Heart left ventricle (tissue), 13 donors: ENCODE results near the gene ZBTB20.

Experiments
- POLR2A ChIP-seq, 2 donors: fragments of 450-650 bp; IDR thresholded peaks; one replicate each; pipeline ENCODE4 v1.6.1; 2017; ENCODE audit warnings: antibody characterized with exemption in 2 of 2, mild to moderate bottlenecking in 2 of 2, moderate library complexity in 2 of 2
- TF ChIP-seq, protein P1 (sequence below), 12 donors: fragments of 200-600 bp; sonication (generic) in 4 of 12; IDR thresholded peaks; one replicate each; pipeline versions ENCODE4 v1.5.0 to v1.8.0; 2018 to 2022; ENCODE audit warnings: antibody characterized with exemption in 12 of 12, mild to moderate bottlenecking in 5 of 12
- donor health status: ischemic (EF 13 %, LVEDD 7.1; RV severe dilation, severe dysfunction).
- donor health status: DM: no; HTN: yes; CAD: no.
- donor health status: DM: no; HTN: no; CAD: no.
- donor health status: ischemic (EF 25% LVEDD 6.9; RV normal size, moderate dysfunction).
- donor health status: ischemic (EF 25% LVEDD 5.7; RV mildly dilated, moderate dysfunction).
- donor health status: ischemic (EF 35%, LVEDD 5.7; RV mildly dilated, moderate dysfunction).
- donor health status: nonischemic (EF 11% LVEDD 7.7; RV severe dilation, severe dysfunction).
- donor health status: DM: yes; HTN: yes; CAD: no.
- donor health status: PGD.
- donor health status: ischemic (EF 29% LVEDD 5.4; RV normal size, mild dysfunction).
- donor health status: nonischemic (EF 23%, LVEDD 6.1; RV moderate dilation, normal function).

DNA sequence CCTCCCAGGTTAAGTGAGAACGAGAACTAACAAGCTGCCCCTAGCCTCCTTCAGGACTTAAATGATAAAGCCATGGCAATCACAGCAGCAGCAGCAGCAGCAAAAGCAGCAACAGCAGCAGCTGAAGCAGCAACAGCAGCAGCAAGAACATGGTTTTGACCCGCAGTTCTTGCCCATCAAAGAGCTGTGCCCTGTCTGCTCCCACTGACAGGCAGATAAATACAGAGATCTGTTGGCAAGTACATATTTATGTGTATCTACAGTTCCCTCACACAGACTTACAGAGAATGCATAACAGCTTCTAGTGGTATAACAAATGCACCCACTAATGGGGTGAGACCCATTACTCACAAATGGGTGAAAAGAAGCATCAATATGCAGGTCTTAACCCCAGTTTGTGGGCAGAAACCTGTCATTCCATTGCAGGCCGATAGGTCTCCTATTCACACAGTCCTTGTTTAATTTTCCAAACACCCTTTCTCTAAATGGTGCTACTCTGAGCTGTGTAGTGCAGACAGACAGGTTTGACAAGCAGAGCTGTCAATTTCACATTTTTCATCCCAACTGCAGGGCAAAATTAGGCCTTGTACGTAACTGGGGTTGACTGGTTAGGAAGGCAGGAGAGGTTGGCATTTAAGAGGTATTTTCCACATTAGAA, 537.0 kb downstream of the ZBTB20 start:
- TF ChIP-seq POLR2A (IDR thresholded peaks at IDR 0.05), result no peak
- TF ChIP-seq, protein P1, sequence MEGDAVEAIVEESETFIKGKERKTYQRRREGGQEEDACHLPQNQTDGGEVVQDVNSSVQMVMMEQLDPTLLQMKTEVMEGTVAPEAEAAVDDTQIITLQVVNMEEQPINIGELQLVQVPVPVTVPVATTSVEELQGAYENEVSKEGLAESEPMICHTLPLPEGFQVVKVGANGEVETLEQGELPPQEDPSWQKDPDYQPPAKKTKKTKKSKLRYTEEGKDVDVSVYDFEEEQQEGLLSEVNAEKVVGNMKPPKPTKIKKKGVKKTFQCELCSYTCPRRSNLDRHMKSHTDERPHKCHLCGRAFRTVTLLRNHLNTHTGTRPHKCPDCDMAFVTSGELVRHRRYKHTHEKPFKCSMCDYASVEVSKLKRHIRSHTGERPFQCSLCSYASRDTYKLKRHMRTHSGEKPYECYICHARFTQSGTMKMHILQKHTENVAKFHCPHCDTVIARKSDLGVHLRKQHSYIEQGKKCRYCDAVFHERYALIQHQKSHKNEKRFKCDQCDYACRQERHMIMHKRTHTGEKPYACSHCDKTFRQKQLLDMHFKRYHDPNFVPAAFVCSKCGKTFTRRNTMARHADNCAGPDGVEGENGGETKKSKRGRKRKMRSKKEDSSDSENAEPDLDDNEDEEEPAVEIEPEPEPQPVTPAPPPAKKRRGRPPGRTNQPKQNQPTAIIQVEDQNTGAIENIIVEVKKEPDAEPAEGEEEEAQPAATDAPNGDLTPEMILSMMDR (IDR thresholded peaks at IDR 0.05), result no peak
